Epithelial cell of proximal tubule (primary cell): ENCODE results near the gene FAM184A. TPM values are rescaled to one million over a fixed set of nuclear protein-coding genes. Genes with fewer than 3 reads are reported as not detected.

ENCODE experiments used
- DNase-seq: peaks from one replicate; pipeline ENCODE4 v3.0.0-alpha.2; 2011; ENCODE audit warnings: low read depth
- H3K4me3 ChIP-seq: 2 replicates; pipeline ENCODE4 v1.5.1; 2011; ENCODE audit warnings: low read depth, mild to moderate bottlenecking, low read length
- total RNA-seq: library from RNA; depleted of rRNA; stranded (reverse); fragments of >200 nt; gene quantifications from 2 replicates; pipeline ENCODE4 v1.2.3, GENCODE V29; 2015
- TF ChIP-seq, protein P1 (sequence below): conservative IDR thresholded peaks from 2 replicates; pipeline ENCODE4 v1.5.1; 2012; ENCODE audit warnings: low read depth, mild to moderate bottlenecking, low read length

The FAM184A gene
- total RNA-seq, 1 donor from 2014 or later, result 1.9 TPM

- no peak for DNase-seq
- TF ChIP-seq, protein P1, sequence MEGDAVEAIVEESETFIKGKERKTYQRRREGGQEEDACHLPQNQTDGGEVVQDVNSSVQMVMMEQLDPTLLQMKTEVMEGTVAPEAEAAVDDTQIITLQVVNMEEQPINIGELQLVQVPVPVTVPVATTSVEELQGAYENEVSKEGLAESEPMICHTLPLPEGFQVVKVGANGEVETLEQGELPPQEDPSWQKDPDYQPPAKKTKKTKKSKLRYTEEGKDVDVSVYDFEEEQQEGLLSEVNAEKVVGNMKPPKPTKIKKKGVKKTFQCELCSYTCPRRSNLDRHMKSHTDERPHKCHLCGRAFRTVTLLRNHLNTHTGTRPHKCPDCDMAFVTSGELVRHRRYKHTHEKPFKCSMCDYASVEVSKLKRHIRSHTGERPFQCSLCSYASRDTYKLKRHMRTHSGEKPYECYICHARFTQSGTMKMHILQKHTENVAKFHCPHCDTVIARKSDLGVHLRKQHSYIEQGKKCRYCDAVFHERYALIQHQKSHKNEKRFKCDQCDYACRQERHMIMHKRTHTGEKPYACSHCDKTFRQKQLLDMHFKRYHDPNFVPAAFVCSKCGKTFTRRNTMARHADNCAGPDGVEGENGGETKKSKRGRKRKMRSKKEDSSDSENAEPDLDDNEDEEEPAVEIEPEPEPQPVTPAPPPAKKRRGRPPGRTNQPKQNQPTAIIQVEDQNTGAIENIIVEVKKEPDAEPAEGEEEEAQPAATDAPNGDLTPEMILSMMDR, result no peak
- H3K4me3 ChIP-seq, result no peak overlapping the region
These were observed 94.1 kb downstream of the FAM184A start for GRCh38 chr6:118984342-118984741.

DNA sequence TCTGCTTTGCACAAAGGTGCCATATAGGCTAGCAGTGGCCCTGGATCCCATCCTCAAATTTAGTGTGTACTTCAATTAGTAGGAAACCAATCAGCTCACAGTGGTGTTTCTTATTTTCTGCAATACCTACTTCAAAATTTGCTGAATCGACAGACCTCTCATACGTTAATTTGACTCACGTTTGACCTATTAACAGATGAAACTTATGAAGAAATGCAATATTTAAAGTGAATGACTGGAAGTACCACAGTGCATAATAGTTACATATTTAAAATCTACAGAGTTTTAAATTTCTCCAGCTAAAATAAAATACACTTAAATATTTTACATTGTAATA is 95.9 kb downstream of the FAM184A start:
- no peak for DNase-seq
- no peak overlapping the region for H3K4me3 ChIP-seq
- TF ChIP-seq, protein P1, result no peak

DNA sequence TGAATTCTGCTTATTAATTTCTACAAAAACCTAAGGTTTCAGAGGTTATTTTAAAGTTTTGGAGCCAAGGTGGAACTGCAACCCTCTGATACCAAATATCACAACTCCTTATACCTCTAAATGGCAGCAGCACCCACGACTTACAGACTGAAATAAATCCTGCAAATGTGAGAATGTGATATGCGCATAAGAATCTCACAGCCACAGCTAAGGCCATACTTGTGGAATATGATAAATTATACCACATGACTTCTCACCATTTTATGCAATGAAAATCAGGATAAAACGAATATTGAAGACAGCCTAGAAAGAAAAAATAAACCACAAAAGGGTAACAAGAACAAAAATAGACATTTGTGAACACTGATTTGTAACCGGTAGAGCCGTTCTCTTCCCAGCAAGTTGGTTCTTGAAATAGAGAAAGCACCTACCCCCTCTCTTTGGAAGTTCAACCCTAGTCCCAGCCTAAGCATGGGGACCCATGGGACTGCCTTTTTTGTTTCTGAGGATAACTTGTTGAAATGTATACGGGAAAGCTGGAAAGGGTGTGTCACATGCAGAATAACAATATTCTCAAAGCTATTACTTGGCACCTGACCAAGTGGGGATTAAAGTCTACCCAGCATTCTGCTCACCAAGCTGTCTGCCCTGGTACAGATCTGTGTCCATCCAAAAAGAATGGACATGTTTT is 96.4 kb downstream of the FAM184A start:
- H3K4me3 ChIP-seq, result no peak overlapping the region
- no peak for DNase-seq
- TF ChIP-seq, protein P1, result no peak

DNA sequence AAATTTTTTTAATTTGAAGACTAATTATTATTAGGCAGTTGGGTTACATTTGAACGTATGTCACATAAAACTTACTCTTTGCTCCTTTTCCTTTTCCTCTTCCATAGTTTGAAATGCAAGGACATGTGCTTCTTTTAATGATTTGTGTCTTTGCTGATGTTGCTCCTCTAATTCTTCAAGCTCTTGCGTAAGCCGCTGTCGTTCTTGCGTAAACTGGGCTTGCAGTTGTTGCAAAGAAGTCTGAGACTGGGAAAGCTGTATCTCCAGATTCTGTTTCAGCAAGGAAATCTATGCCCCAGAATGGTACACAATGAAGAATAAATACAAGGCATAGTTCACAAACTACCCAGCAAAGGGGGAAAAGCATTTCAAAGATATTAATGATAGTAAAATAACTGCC is 98.4 kb downstream of the FAM184A start:
- no peak for DNase-seq
- no peak overlapping the region for H3K4me3 ChIP-seq
- TF ChIP-seq, protein P1, result no peak

DNA sequence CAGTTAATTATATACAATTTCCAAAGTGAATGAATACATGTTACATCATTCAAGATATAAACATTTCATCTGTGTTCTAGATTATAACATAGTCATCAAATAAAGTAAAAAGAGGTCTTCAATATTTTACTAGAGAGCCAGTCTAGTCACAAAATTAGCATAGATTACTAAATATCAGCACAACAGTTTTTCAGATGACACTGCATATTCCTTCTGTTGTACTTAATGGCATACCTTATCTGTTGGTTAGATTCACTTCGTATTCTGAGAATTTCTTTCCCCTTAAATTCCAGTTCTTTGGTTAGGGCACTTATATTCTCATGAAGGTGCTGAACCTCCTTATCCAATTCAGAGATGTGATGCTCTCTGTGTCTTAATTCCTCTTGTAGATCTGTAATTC is 103.7 kb downstream of the FAM184A start:
- TF ChIP-seq, protein P1, result no peak
- DNase-seq, result no peak
- H3K4me3 ChIP-seq, result no peak overlapping the region

- TF ChIP-seq, protein P1, result no peak
- no peak overlapping the region for H3K4me3 ChIP-seq
- no peak for DNase-seq
These were observed 106.8 kb downstream of the FAM184A start for GRCh38 chr6:118971682-118972081.

DNA sequence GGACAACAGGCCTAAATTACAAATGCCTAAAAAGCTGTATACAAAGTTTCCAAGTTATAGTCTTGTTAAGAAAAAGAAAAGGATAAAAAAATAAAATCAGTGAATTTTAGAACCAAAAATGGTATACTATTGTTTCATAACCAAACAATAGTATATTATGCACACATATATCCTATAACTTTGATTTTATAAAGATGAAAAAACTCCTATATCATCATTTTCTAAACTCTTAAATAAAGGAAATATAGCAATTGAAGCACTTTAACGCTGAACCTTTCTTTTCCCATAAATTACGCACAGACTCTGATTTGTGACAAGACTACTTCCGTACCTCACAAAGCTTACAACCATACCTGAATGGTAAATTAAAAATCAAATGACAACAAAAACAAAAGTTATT is 107.6 kb downstream of the FAM184A start:
- no peak overlapping the region for H3K4me3 ChIP-seq
- DNase-seq, result no peak
- TF ChIP-seq, protein P1, result no peak
